SHP77 treated with DMSO at 0.1 percent for 48 hours (cell line): ENCODE measurements around the gene ZNF486.
A peak's percentile ranks its signal among the peaks of the same experiment; 100 is the strongest.
"Not testable (repeated sequence)": the region's sequence is repeated elsewhere in the genome, so short reads cannot be mapped to it uniquely, and the experiment has no call there.

ENCODE experiments used
- DNase-seq: peaks from one replicate; lab custom pipeline; 2025; lab: John Stamatoyannopoulos, UW

Gene ZNF486

GRCh38 chr19:20167020-20167644 is at the start of gene ZNF486:
TSS of gene ZNF486 (plus strand) at chr19:20167214. CDS start at chr19:20167331, 117 bp downstream.
- peak; percentile 92 for DNase-seq

DNA sequence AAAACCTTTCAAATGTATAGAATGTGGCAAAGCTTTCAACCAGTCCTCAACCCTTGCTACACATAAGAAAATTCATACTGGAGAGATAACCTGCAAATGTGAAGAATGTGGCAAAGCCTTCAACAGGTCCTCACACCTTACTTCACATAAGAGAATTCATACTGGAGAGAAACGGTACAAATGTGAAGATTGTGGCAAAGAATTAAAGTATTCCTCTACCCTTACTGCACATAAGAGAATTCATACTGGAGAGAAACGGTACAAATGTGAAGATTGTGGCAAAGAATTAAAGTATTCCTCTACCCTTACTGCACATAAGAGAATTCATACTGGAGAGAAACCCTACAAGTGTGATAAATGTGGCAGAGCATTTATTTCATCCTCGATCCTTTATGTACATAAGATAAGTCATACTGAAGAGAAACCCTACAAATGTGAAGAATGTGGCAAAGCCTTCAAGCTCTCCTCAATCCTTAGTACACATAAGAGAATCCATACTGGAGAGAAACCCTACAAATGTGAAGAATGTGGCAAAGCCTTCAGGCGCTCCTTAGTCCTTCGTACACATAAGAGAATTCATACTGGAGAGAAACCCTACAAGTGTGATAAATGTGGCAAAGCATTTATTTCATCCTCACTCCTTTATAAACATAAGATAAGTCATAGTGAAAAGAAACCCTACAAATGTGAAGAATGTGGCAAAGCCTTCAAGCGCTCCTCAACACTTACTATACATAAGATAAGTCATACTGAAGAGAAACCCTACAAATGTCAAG is 48.8 kb upstream of the ZNF486 start:
- DNase-seq, result not testable (repeated sequence)

GRCh38 chr19:20124879-20125278 is 42.1 kb upstream of the ZNF486 start:
- DNase-seq, result no peak

- DNase-seq, result not testable (repeated sequence)
These were observed 34.1 kb upstream of the ZNF486 start for GRCh38 chr19:20132933-20133332.

DNA sequence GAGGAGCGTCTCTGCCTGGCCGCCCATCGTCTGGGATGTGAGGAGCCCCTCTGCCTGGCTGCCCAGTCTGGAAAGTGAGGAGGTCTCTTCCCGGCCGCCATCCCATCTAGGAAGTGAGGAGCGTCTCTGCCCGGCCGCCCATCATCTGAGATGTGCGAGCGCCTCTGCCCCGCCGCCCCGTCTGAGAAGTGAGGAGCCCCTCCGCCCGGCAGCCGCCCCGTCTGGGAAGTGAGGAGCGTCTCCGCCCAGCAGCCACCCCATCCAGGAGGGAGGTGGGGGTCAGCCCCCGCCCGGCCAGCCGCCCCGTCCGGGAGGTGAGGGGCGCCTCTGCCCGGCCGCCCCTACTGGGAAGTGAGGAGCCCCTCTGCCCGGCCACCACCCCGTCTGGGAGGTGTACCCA is 29.3 kb upstream of the ZNF486 start:
- DNase-seq, result not testable (repeated sequence)

DNA sequence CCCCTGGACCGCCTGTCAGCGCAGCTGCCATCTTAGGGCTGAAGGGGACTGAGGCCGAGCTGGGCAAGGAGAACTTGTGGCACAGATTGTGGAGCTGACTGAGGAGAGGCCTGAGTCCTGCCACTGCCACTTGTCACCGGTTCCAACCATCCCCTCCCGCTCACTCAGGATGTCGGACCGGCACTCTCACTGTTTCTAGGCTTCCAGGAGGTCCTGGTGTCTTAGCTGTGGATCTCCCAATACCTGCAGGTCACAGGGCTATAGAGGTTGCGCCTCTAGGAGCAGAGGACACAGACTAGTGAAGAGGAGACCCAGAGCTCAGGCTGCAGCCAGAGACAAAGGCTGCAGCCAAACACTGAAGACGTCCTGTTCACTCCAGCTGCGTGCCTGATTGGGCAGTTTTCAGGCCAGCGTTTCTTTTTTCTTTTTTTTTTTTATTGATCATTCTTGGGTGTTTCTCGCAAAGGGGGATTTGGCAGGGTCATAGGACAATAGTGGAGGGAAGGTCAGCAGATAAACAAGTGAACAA is 15.3 kb upstream of the ZNF486 start:
- DNase-seq, result no peak

GRCh38 chr19:20152506-20152905 is 14.5 kb upstream of the ZNF486 start:
- DNase-seq, result not testable (repeated sequence)

DNA sequence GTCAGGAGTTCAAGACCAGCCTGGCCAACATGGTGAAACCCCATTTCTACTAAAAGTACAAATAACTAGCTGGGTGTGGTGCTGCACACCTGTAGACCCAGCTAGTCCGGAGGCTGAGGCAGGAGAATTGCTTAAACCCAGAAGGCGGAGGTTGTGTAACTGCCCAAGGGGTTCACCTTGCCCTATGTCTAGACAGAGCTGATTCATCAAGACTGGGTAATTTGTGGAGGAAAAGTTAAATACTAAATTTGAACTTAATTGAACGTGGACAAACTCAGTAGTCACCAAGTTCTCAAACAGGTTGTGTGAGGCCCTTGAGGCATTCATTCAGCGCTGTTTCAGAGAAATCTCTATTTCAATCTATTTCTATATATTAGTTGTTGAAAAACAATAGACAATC is 13.7 kb upstream of the ZNF486 start:
- no peak for DNase-seq

- no peak for DNase-seq
These were observed 12.4 kb upstream of the ZNF486 start for GRCh38 chr19:20154636-20155035.

GRCh38 chr19:20162821-20163220 is 4.2 kb upstream of the ZNF486 start:
- DNase-seq, result no peak

GRCh38 chr19:20164456-20164855 is 2.6 kb upstream of the ZNF486 start:
- no peak for DNase-seq

- DNase-seq, result no peak
These were observed 932 bp upstream of the ZNF486 start for GRCh38 chr19:20165971-20166592.

DNA sequence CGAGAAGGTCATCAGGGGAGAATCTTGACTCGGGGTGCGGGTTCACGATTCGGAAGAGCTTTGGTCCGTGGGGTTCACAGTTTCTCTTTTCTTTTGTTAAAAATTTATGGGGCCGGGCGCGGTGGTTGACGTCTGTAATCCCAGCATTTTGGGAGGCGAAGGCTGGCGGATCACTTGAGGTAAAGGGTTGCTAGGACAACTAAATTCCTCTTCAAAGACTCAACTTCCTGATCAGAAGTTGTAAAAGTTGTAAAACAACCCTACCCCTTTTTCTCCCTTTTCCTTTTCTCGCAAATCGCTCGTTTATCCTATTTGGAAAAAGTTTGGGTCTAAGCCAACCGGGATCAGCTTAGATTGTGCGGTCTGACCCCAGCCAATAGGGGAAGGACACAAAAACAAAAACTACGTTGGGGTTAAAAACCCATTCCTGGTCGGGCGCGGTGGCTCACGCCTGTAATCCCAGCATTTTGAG is 673 bp downstream of the ZNF486 start:
- no peak for DNase-seq

DNA sequence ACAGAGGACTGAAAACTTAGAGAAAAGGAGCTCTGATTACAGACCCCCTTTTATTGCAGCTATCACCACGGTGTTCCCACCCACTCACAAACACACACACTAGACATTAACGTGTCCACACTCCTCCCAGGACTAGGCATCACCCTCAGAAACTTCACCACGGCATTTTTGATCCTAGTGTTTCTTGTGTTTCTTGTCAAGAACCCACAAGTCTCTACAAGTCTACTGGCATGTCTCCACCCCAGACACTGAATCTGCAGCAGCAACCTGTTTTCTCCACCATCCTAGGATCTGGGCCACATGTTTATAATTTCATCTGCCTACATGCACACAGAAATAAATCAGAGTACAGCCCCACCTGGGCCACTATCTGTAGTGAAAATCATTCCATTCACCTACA is 4.3 kb downstream of the ZNF486 start:
- DNase-seq, result no peak

GRCh38 chr19:20175848-20176247 is 8.8 kb downstream of the ZNF486 start:
- DNase-seq, result not testable (repeated sequence)

- not testable (repeated sequence) for DNase-seq
These were observed 12.9 kb downstream of the ZNF486 start for GRCh38 chr19:20179956-20180355.

- no peak for DNase-seq
These were observed 15.3 kb downstream of the ZNF486 start for GRCh38 chr19:20182222-20182785.

- DNase-seq, result no peak
These were observed 19.2 kb downstream of the ZNF486 start for GRCh38 chr19:20186174-20186573.

- DNase-seq, result no peak
These were observed 30.7 kb downstream of the ZNF486 start for GRCh38 chr19:20197747-20198146.

DNA sequence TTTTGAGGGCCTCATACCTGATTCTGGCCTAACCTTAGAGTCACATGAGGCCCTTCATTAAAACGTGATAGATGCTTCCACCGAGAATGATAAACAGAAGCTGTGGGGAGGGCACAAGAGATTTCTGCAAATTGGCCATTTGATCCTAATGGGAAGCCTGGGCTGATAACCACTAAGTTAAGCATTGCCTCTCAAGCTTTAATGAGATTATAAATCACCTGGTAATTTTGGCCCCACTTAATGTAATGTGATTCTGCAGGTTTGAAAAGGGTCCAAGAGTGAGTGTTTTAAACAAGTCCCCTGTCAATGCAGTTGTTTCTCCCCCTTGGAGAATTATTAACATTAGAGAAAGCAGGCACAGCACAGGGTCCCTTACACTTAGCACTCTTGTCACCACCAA is 42.0 kb downstream of the ZNF486 start:
- no peak for DNase-seq

DNA sequence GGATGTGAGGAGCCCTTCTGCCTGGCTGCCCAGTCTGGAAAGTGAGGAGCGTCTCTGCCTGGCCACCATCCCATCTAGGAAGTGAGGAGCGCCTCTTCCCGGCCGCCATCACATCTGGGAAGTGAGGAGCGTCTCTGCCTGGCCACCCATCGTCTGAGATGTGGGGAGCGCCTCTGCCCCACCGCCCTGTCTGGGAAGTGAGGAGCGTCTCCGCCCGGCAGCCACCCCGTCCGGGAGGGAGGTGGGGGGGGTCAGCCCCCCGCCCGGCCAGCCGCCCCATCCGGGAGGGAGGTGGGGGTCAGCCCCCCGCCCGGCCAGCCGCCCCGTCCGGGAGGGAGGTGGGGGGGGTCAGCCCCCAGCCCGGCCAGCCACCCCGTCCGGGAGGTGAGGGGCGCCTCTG is 47.4 kb downstream of the ZNF486 start:
- DNase-seq, result not testable (repeated sequence)

GRCh38 chr19:20221605-20222004 is 54.6 kb downstream of the ZNF486 start:
- DNase-seq, result not testable (repeated sequence)
